ENCODE data around the gene HTD2.

HTD2 gene

GRCh38 chr3:58293516-58293915 lies 12.8 kb upstream of the HTD2 start:
- DNase-seq, result no peak

- DNase-seq, result no peak
These were observed 10.1 kb upstream of the HTD2 start for GRCh38 chr3:58296269-58296668.

GRCh38 chr3:58296843-58297242 lies 9.5 kb upstream of the HTD2 start:
- DNase-seq, result no peak

DNA sequence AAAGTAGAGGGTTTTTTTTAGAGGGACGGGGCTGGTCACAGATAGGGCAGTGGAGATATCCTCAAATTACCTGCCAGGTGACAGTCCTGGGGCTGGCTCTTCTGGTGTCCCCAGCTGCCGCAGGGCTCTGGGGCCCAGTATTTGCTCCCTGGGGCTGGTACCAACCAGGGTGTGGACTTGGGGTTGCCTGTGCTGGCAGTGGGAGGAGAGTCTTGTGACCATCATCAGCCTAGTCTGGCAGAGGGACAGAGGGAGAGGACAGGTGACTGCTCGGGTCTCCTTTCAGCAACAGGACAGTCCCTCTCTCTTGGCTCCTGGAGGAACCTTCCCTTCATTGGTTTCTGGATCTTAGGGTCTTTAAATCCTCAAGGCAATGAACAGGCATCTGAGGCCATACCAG lies 8.1 kb upstream of the HTD2 start:
- no peak for DNase-seq

GRCh38 chr3:58299075-58299474 lies 7.2 kb upstream of the HTD2 start:
- DNase-seq, result no peak

- DNase-seq, result no peak
These were observed 6.3 kb upstream of the HTD2 start for GRCh38 chr3:58299839-58300516.

- no peak for DNase-seq
These were observed 1.4 kb downstream of the HTD2 start for GRCh38 chr3:58307639-58308215.

DNA sequence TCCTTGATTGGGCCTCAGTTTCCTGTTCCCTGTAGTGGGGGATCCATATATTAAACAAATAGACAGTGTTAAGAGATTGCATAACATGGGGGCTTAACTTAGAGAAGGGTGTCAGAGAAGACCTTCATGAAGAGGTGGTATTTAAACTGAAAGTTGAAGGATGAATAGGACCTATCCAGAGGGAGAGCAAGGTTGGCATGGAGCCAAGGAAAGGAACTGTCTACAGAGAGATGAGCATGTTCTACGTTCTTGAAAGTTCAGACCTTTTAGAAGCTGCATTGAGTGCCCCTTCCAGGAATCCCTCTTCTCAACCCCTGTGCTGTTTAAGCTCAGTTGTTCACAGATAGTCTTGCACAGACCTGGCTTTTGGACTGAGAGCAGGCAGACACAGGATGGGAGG lies 2.4 kb downstream of the HTD2 start:
- DNase-seq, result no peak

- no peak for DNase-seq
These were observed 11.5 kb downstream of the HTD2 start for GRCh38 chr3:58317811-58318210.

- no peak for DNase-seq
These were observed 15.5 kb downstream of the HTD2 start for GRCh38 chr3:58321791-58322190.

DNA sequence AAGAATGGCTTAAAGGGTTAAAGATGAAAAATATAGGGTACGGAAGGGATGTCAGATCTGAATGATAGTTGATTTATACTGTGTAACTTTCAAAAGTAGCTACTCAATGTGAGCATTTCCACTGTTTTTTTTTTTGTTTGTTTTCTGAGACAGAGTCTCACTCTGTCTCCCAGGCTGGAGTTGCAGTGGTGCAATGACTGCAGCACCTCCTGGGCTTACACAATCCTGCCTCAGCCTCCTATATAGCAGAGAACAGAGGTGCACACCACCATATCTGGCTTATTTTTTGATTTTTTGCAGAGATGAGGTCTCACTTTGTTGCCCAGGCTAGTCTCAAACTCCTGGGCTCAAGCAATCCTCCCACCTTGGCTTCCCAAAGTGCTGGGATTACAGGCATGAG lies 16.5 kb downstream of the HTD2 start:
- DNase-seq, result no peak

DNA sequence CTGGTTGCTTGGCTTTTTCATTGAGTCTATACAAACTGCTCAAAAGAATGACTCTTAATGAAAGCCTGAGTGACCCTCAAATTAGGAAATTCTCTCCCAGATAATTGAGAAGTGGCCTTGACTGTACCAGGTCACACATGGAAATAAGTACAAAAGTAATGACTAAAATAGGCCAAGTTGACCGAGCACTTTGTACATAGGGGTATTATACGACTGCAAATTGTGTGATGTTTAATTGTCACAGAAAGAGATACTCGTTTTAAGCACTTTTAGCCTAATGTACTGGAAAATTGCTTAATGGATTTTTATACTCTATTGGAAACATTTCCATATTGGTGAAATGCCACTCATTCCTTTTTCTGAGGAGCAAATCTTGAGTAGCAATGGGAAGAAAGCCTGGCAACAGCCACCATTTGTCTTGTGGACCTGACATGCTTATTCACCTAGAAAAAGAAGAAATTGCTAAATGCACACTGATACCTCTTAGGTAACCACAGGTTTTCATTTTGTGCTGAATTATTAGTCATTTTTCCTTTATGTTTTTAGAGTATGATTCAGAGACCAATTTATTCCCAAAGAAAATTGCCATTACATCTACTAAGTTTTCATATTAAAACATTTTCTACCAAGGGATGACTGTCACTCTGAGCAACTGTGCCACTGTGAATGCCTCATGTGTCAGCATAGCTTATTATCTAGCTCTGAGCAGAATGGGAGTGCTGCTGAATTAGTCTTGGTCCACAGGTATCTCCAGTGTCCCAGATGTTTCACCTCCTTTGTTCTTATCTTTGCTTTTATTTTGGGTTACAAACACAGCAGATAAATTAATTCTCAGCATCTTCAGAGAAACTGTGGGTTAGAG lies 17.4 kb downstream of the HTD2 start:
- DNase-seq, result no peak

DNA sequence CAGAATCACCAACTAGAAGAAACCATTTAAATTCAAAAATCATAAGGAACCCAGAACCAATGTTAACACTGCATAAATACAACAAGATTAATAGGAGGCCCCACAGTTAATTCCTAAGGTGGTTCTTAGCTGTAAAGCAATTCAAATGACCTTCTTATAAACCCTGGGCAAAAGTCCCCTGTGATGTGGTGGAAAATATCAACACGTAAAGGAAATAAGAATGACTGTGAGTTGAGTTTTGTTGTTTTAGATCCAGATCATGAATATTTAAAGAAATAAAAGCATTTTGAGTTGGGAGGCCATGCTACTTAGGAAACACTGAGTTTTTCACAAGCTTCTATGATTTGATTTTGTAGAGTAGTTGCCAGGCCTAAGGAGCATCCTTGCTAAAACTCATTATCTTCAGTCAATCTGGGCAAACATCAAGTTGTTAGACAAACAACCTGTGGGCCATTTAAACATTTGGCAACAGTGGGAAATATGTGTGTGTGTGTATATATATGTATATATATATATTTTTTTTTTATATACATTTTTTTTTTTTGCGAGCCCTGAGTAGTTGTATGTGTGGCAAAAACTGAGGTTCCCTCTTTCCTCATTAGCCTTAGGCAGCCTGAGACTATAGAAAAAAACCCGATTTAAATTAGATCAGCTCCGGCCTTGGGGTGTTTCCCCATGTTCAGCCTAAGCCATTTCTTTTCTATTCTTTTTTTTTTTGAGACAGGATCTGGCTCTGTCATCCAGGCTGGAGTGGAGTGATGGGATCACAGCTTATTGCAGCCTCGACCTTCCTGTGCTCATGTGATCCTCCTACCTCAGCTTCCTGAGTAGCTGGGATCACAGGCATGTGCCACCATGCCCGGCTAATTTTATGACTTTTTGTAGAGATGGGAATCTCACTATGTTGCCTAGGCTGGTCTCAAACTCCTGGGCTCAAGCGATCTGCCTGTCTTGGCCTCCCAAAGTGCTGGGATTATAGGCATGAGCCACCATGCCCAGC lies 18.4 kb downstream of the HTD2 start:
- DNase-seq, result no peak

- no peak for DNase-seq
These were observed 19.2 kb downstream of the HTD2 start for GRCh38 chr3:58325525-58325992.

- no peak for DNase-seq
These were observed 20.1 kb downstream of the HTD2 start for GRCh38 chr3:58326267-58326900.

DNA sequence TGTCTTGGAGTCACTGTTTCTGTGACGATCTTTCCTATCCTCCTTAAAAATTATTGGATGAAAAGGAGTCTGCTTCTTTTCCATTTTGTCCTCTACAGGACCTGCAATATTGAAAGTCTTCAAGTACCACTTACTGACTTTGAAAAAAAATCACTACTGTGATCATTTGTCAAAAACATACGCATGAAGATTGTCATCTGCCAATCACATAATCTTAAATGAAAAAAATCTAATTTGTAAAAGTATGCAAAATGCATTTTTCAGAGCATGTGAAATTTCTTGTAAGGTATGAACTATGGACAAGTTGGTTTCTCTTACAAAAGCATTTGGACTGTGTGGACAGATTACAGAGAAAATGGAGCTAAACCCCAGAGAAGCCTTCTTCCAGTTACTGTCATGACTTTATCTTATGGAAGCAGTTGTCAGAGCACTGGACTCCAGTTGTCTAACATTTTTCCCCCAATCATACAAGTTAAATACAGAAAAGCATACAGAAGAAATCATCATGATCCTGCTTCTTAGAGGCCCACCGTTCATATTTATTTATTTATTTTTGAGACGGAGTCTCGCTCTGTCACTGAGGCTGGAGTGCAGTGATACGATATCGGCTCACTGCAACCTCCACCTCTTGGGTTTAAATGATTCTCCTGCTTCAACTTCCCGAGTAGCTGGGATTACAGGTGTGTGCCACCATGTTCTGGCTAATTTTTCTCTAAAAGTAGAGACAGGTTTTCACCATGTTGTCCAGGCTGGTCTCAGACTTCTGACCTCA lies 23.0 kb downstream of the HTD2 start:
- DNase-seq, result no peak

- DNase-seq, result no peak
These were observed 23.6 kb downstream of the HTD2 start for GRCh38 chr3:58329922-58330413.

DNA sequence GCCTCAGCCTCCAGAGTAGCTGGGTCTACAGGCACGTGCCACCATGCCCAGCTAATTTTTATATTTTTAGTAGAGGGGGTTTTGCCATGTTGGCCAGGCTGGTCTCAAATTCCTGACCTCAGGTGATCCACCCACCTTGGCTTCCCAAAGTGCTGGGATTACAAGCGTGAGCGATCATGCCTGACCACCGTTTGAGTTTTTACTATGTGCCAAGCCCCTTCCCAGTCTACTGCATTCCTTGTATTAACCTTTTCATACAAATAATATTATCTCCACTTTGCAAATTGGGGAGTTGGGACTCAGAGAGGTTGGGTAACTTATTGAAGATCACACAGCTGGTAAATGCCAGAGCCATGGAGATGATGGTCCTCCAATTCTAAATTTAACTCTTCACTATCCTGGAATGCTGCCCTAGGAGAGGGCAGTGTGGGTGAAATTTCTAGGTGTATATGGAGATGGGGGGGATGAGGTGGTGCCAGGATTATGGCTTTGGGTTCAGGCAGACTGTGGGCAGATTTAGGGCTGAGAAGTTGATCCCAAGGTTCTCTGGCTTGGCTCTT lies 25.4 kb downstream of the HTD2 start:
- no peak for DNase-seq

DNA sequence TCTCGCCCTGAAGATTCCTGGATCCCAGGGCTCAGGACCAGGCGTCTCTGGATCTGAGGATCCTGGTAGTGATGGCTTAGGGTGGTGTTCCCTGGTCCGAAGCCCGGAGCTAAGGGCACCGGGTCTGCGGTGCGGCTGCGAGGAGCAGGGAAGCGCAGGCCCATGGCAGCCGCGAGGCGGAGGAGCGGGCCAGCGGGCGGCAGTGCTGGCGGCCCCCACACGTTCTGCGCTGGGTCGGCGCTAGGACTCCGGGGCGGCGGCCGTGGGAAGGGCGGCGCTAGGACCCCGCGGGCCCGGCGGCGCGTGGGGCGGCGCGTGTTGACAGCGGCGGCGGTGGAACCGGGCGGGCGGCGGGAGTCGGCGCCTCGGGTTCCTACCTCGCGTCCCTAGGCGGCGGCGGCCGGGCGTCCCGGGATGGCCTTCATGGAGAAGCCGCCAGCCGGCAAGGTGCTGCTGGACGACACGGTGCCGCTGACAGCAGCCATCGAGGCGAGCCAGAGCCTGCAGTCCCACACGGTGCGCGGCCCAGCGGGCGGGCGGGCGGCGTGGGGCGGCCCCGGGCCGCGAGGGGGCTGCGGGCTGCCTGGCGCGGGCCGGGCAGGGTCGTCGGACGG lies 26.4 kb downstream of the HTD2 start, which contains the start of gene PXK:
Gene PXK (plus strand): TSS at position 318 of the 614 bp plus-strand sequence. CDS start 97 bp downstream, at position 415.
- DNase-seq, result peak; percentile 65

All from activated CD4-positive, alpha-beta T cell treated with anti-CD3 and anti-CD28 coated beads for 1 hour (primary cell).